Naive thymus-derived CD4-positive, alpha-beta T cell (primary cell): Measurements from ENCODE around the gene S100P. TPM values are rescaled to one million over a fixed set of nuclear protein-coding genes. Genes with fewer than 3 reads are reported as not detected.

ENCODE experiments used
- ATAC-seq: fragments of 150-1000 bp; cut with Tn5 transposase; 2 replicates; pipeline ENCODE4 v1.10.0; 2021; ENCODE audit warnings: mild to moderate bottlenecking, moderate library complexity
- CTCF ChIA-PET: fragments of 350-600 bp; sonication (Branson Sonifier 250); formaldehyde crosslinking; loops from one replicate; lab custom pipeline; 2021; ENCODE audit warnings: antibody characterized with exemption; lab: Charles Lee
- POLR2A ChIA-PET: fragments of 350-600 bp; sonication (Branson Sonifier 250); formaldehyde crosslinking; loops from one replicate; lab custom pipeline; 2021; ENCODE audit warnings: antibody characterized with exemption, inconsistent platforms; lab: Charles Lee
- DNase-seq, 9 donors: peaks; one replicate each; pipeline versions ENCODE4 v3.0.0 to v3.0.0-alpha.2; 2020 to 2022; ENCODE audit warnings: mixed read lengths in 1 of 9
- H3K27ac ChIP-seq: one replicate; pipeline ENCODE4 v1.7.0; 2013; ENCODE audit warnings: mild to moderate bottlenecking, low read depth, low read length, moderate library complexity
- H3K27me3 ChIP-seq, 2 donors: one replicate each; pipeline ENCODE4 v1.7.0; 2013; ENCODE audit warnings: low read length in 2 of 2, mild to moderate bottlenecking in 2 of 2, moderate library complexity in 2 of 2; ENCODE audit not compliant: control insufficient read depth in 2 of 2, insufficient read depth in 2 of 2
- H3K36me3 ChIP-seq, 3 experiments: 1 replicate in 2 of 3; 2 replicates in 1 of 3; pipeline ENCODE4 v1.7.0; 2013; ENCODE audit warnings: low read length in 3 of 3, mild to moderate bottlenecking in 3 of 3, moderate library complexity in 1 of 3; ENCODE audit not compliant: insufficient read depth in 3 of 3, control insufficient read depth in 2 of 3
- H3K4me1 ChIP-seq, 2 donors: one replicate each; pipeline ENCODE4 v1.7.0; 2013; ENCODE audit warnings: low read length in 2 of 2, mild to moderate bottlenecking in 2 of 2, moderate library complexity in 1 of 2; ENCODE audit not compliant: control insufficient read depth in 2 of 2, insufficient read depth in 2 of 2
- H3K4me3 ChIP-seq: 2 replicates; pipeline ENCODE4 v1.7.0; 2013; ENCODE audit warnings: mild to moderate bottlenecking, low read length
- H3K9me3 ChIP-seq, 3 experiments: 1 replicate in 2 of 3; 2 replicates in 1 of 3; pipeline ENCODE4 v1.7.0; 2013; ENCODE audit warnings: low read length in 3 of 3; ENCODE audit not compliant: control insufficient read depth in 2 of 3
- H3K27ac Mint-ChIP-seq, 9 donors: one replicate each; pipeline ENCODE4 v1.8.0; 2020 to 2022; ENCODE audit warnings: mixed read lengths in 9 of 9, mild to moderate bottlenecking in 8 of 9, moderate library complexity in 5 of 9, inconsistent platforms in 2 of 9
- H3K27me3 Mint-ChIP-seq, 5 donors: one replicate each; pipeline ENCODE4 v1.8.0; 2021 to 2022; ENCODE audit warnings: mixed read lengths in 5 of 5, mild to moderate bottlenecking in 1 of 5
- H3K36me3 Mint-ChIP-seq, 5 donors: one replicate each; pipeline ENCODE4 v1.8.0; 2020 to 2022; ENCODE audit warnings: mixed read lengths in 5 of 5, mild to moderate bottlenecking in 3 of 5, inconsistent platforms in 1 of 5
- H3K4me1 Mint-ChIP-seq, 7 donors: one replicate each; pipeline ENCODE4 v1.8.0; 2020 to 2022; ENCODE audit warnings: mixed read lengths in 7 of 7, mild to moderate bottlenecking in 3 of 7, inconsistent platforms in 1 of 7
- H3K4me3 Mint-ChIP-seq, 10 donors: one replicate each; pipeline ENCODE4 v1.8.0; 2020 to 2022; ENCODE audit warnings: mild to moderate bottlenecking in 10 of 10, mixed read lengths in 10 of 10, moderate library complexity in 6 of 10, inconsistent platforms in 2 of 10
- H3K9me3 Mint-ChIP-seq, 11 donors: one replicate each; pipeline ENCODE4 v1.8.0; 2020 to 2022; ENCODE audit warnings: mixed read lengths in 11 of 11, mild to moderate bottlenecking in 4 of 11, inconsistent platforms in 1 of 11, moderate library complexity in 1 of 11
- intact Hi-C, 2 donors: fragments of 100-400 bp; cut with micrococcal nuclease; formaldehyde crosslinking; loops; one replicate each; pipeline ENCODE4 v1.15.1; 2023
- polyA plus RNA-seq, 2 donors: library from polyadenylated mRNA; unstranded; fragments of 300-500 nt; fragmentation: Illumina TruSeq; gene quantifications; one replicate each; pipeline ENCODE4 v1.2.3, GENCODE V29; 2021
- total RNA-seq, 6 experiments: library from RNA in 5 of 6; stranded (reverse) in 5 of 6; gene quantifications; 1 replicate in 5 of 6; 2 replicates in 1 of 6; pipeline ENCODE4 v1.2.3 and lab custom pipeline; 2021 to 2026

S100P gene
- total and polyA plus RNA-seq, 7 experiments from 2014 or later, result 0.65 to 15.7 (median 8.0) TPM; not detected in 3

DNA sequence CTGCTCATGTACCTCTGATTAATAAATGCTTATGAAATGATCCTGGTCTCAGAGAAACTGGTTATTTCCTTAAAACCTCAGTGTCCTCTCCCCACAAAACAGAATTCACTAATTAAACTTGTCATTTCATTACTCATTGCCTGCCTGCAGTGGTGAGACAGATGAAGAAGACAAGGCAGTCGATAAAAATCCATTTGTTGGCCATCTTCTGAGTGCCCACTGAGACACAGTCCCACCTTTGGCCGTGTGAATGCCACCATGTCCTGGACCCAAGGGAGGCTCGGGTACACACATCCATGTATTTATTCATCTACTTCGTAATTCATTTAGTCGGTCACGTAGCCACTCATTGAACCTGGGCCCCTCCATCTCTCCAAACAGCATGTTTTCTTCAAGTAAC, 3.5 kb downstream of the S100P start:
- peaks cover 76 to 77% of the 10 kb centered on the region in 2 donors for H3K4me1 ChIP-seq
- H3K27ac Mint-ChIP-seq, result peak overlapping the region; percentile 93 to 99 (median 97)
- CTCF ChIA-PET, result interaction anchor here (2.2 to 3.2 kb wide), 2 partner anchors 12 to 22 kb away, joined by 9 to 50 read pairs; partner anchors contain the start of gene MRFAP1L1
- peak overlapping the region; percentile 7 for H3K4me3 ChIP-seq
- peaks cover 55 to 84% (median 76%) of the 10 kb centered on the region in 7 donors for H3K4me1 Mint-ChIP-seq
- no peaks in the 10 kb centered on the region for H3K36me3 ChIP-seq
- DNase-seq, result no peak
- H3K9me3 ChIP-seq, result no peaks in the 10 kb centered on the region
- H3K27me3 ChIP-seq, result no peaks in the 10 kb centered on the region
- peaks cover 3 to 24% (median 7%) of the 10 kb centered on the region in 5 donors for H3K36me3 Mint-ChIP-seq
- intact Hi-C loops, result no loop called here
- no peak for ATAC-seq
- peak overlapping the region in 7 of 10 donors; percentile 69 to 77 (median 74) for H3K4me3 Mint-ChIP-seq
- no peaks in the 10 kb centered on the region for H3K27me3 Mint-ChIP-seq
- H3K27ac ChIP-seq, result peak overlapping the region; percentile 77
- POLR2A ChIA-PET, result interaction anchor here (1.5 to 23.6 kb wide), 6 partner anchors 10 to 371 kb away, joined by 6 to 696 read pairs (median 210); partner anchors contain the start of genes BLOC1S4, GRPEL1 and MRFAP1L1
- no peaks in the 10 kb centered on the region for H3K9me3 Mint-ChIP-seq

- Mint-ChIP-seq H3K27ac (peak overlapping the region; percentile 72 to 98 (median 90)), H3K4me3 (peak overlapping the region; percentile 0 to 79 (median 66)), H3K27me3 (no peaks in the 10 kb centered on the region), H3K4me1 (peaks cover 41 to 73% (median 68%) of the 10 kb centered on the region in 7 donors), H3K36me3 (peaks cover 3 to 38% (median 21%) of the 10 kb centered on the region in 5 donors), H3K9me3 (peaks cover 0 to 3% (median 0%) of the 10 kb centered on the region in 11 donors)
- ATAC-seq (no peak), DNase-seq (no peak)
- ChIA-PET CTCF (interaction anchor here (0.8 to 5.3 kb wide), 7 partner anchors 9 to 174 kb away, joined by 3 to 45 read pairs (median 6); partner anchors contain the start of gene BLOC1S4), POLR2A (interaction anchor here (1.2 to 23.6 kb wide), 7 partner anchors 9 to 369 kb away, joined by 3 to 696 read pairs (median 9); partner anchors contain the start of genes BLOC1S4, GRPEL1, MRFAP1 and MRFAP1L1)
- Histone ChIP-seq H3K27ac (peak overlapping the region; percentile 39), H3K4me3 (no peak overlapping the region), H3K27me3 (no peaks in the 10 kb centered on the region), H3K9me3 (no peaks in the 10 kb centered on the region), H3K4me1 (peaks cover 54 to 61% of the 10 kb centered on the region in 2 donors), H3K36me3 (peaks cover 0 to 16% (median 0%) of the 10 kb centered on the region in 3 experiments)
- intact Hi-C loops, result loop anchor here in 1 of 2 donors (1.0 kb wide), 1 partner anchor 9 kb away; no protein-coding TSS in a partner anchor
Observed at GRCh38 chr4:6699388-6699787, 5.7 kb downstream of the S100P start.

GRCh38 chr4:6699903-6700302, 6.2 kb downstream of the S100P start:
- Histone ChIP-seq H3K27ac (peak overlapping the region; percentile 39), H3K27me3 (no peaks in the 10 kb centered on the region), H3K4me1 (peaks cover 49 to 61% of the 10 kb centered on the region in 2 donors), H3K9me3 (no peaks in the 10 kb centered on the region), H3K4me3 (no peak overlapping the region), H3K36me3 (peaks cover 0 to 17% (median 0%) of the 10 kb centered on the region in 3 experiments)
- Mint-ChIP-seq H3K4me1 (peaks cover 39 to 73% (median 68%) of the 10 kb centered on the region in 7 donors), H3K36me3 (peaks cover 5 to 43% (median 26%) of the 10 kb centered on the region in 5 donors), H3K27me3 (no peaks in the 10 kb centered on the region), H3K9me3 (peaks cover 0 to 3% (median 0%) of the 10 kb centered on the region in 11 donors), H3K4me3 (peak overlapping the region in 8 of 10 donors; percentile 42 to 79 (median 68)), H3K27ac (peak overlapping the region; percentile 72 to 98 (median 90))
- ChIA-PET CTCF (interaction anchor here (0.6 to 5.3 kb wide), 6 partner anchors 9 to 25 kb away, joined by 3 to 45 read pairs (median 6); no protein-coding TSS in a partner anchor), POLR2A (interaction anchor here (1.0 to 23.6 kb wide), 6 partner anchors 10 to 368 kb away, joined by 3 to 696 read pairs (median 26); partner anchors contain the start of genes BLOC1S4, GRPEL1 and MRFAP1L1)
- DNase-seq, result no peak
- ATAC-seq, result no peak
- intact Hi-C loops, result loop anchor here in 1 of 2 donors (1.0 kb wide), 1 partner anchor 10 kb away; no protein-coding TSS in a partner anchor

- no peak overlapping the region for H3K4me3 ChIP-seq
- Mint-ChIP-seq H3K9me3 (peaks cover 0 to 3% (median 0%) of the 10 kb centered on the region in 11 donors), H3K27ac (peak overlapping the region in 1 of 9 donors; percentile 12), H3K4me3 (no peak overlapping the region), H3K27me3 (no peaks in the 10 kb centered on the region), H3K4me1 (peaks cover 38 to 73% (median 68%) of the 10 kb centered on the region in 7 donors), H3K36me3 (peaks cover 12 to 52% (median 33%) of the 10 kb centered on the region in 5 donors)
- CTCF ChIA-PET, result interaction anchor here (0.6 to 5.3 kb wide), 6 partner anchors 8 to 341 kb away, joined by 3 to 45 read pairs (median 4); partner anchors contain the start of gene S100P
- H3K4me1 ChIP-seq, result peaks cover 41 to 60% of the 10 kb centered on the region in 2 donors
- POLR2A ChIA-PET, result interaction anchor here (0.5 to 23.6 kb wide), 7 partner anchors 10 to 352 kb away, joined by 3 to 696 read pairs (median 6); partner anchors contain the start of genes BLOC1S4, MRFAP1 and MRFAP1L1
- no peak overlapping the region for H3K27ac ChIP-seq
- H3K27me3 ChIP-seq, result no peaks in the 10 kb centered on the region
- intact Hi-C loops, result no loop called here
- no peak for ATAC-seq
- H3K36me3 ChIP-seq, result peaks cover 0 to 20% (median 0%) of the 10 kb centered on the region in 3 experiments
- H3K9me3 ChIP-seq, result no peaks in the 10 kb centered on the region
- peak in 1 of 9 donors; percentile 18 for DNase-seq
Observed at GRCh38 chr4:6701371-6701770, 7.7 kb downstream of the S100P start.

- Histone ChIP-seq H3K36me3 (peaks cover 0 to 31% (median 0%) of the 10 kb centered on the region in 3 experiments), H3K9me3 (no peaks in the 10 kb centered on the region), H3K4me3 (no peak overlapping the region), H3K27ac (peak overlapping the region; percentile 3), H3K27me3 (no peaks in the 10 kb centered on the region), H3K4me1 (peaks cover 41 to 63% of the 10 kb centered on the region in 2 donors)
- ChIA-PET CTCF (interaction anchor here (5.1 to 5.3 kb wide), 2 partner anchors 13 to 27 kb away, joined by 29 to 45 read pairs; no protein-coding TSS in a partner anchor), POLR2A (interaction anchor here (2.0 to 23.6 kb wide), 4 partner anchors 7 to 61 kb away, joined by 6 to 696 read pairs (median 552); partner anchors contain the start of genes BLOC1S4, MRFAP1L1 and S100P)
- DNase-seq, result no peak
- Mint-ChIP-seq H3K4me1 (peaks cover 42 to 77% (median 72%) of the 10 kb centered on the region in 7 donors), H3K27ac (peak overlapping the region in 5 of 9 donors; percentile 9 to 80 (median 28)), H3K4me3 (peak overlapping the region in 1 of 10 donors; percentile 22), H3K9me3 (peaks cover 0 to 3% (median 0%) of the 10 kb centered on the region in 11 donors), H3K27me3 (no peaks in the 10 kb centered on the region), H3K36me3 (peaks cover 18 to 59% (median 43%) of the 10 kb centered on the region in 5 donors)
- intact Hi-C loops, result no loop called here
- ATAC-seq, result no peak
Observed at GRCh38 chr4:6702761-6703160, 9.1 kb downstream of the S100P start.

DNA sequence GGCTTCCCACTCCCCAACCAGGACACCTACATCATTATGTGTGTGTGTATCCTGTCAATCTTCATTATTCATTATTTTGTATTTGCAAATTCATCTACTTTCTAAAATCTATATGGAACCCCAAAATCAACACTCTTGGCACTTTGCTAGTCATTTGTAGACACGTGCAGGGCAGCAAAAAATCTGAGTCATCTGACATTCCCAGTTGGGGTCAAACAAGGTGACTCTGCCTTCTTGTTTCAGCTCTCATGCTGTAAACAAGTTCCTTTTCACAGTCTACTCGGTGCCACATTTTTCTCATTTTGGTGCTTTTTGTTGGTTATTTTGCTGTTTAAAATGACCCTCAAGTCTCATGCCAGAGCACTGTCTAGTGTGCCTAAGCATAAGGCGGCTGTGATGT, 10.1 kb downstream of the S100P start:
- peaks cover 42 to 61% of the 10 kb centered on the region in 2 donors for H3K4me1 ChIP-seq
- H3K36me3 Mint-ChIP-seq, result peaks cover 23 to 65% (median 50%) of the 10 kb centered on the region in 5 donors
- H3K27me3 ChIP-seq, result no peaks in the 10 kb centered on the region
- ChIA-PET POLR2A (interaction anchor here (0.7 to 23.6 kb wide), 4 partner anchors 8 to 28 kb away, joined by 3 to 696 read pairs (median 552); partner anchors contain the start of genes BLOC1S4, MRFAP1L1 and S100P), CTCF (interaction anchor here (1.0 to 5.3 kb wide), 3 partner anchors 9 to 29 kb away, joined by 4 to 29 read pairs (median 8); a partner anchor contains a TSS)
- peaks cover 0 to 36% (median 0%) of the 10 kb centered on the region in 3 experiments for H3K36me3 ChIP-seq
- H3K27ac Mint-ChIP-seq, result peak overlapping the region in 8 of 9 donors; percentile 2 to 87 (median 78)
- H3K9me3 ChIP-seq, result no peaks in the 10 kb centered on the region
- peaks cover 0 to 3% (median 0%) of the 10 kb centered on the region in 11 donors for H3K9me3 Mint-ChIP-seq
- intact Hi-C loops, result no loop called here
- ATAC-seq, result no peak
- no peak overlapping the region for H3K4me3 ChIP-seq
- no peaks in the 10 kb centered on the region for H3K27me3 Mint-ChIP-seq
- H3K27ac ChIP-seq, result no peak overlapping the region
- H3K4me1 Mint-ChIP-seq, result peaks cover 47 to 80% (median 75%) of the 10 kb centered on the region in 7 donors
- DNase-seq, result no peak
- H3K4me3 Mint-ChIP-seq, result peak overlapping the region in 1 of 10 donors; percentile 15
